ENCODE measurements around the gene AFAP1. TPM values are rescaled to one million over a fixed set of nuclear protein-coding genes. Genes with fewer than 3 reads are reported as not detected.

AFAP1 gene
- total and polyA plus RNA-seq, 8 donors: 23.6 to 31.4 (median 27.4) TPM

GRCh38 chr4:7715271-7716009 is 224.2 kb downstream of the AFAP1 start:
- ATAC-seq: no peak
- intact Hi-C loops (cut with DNase I): no loop called here

DNA sequence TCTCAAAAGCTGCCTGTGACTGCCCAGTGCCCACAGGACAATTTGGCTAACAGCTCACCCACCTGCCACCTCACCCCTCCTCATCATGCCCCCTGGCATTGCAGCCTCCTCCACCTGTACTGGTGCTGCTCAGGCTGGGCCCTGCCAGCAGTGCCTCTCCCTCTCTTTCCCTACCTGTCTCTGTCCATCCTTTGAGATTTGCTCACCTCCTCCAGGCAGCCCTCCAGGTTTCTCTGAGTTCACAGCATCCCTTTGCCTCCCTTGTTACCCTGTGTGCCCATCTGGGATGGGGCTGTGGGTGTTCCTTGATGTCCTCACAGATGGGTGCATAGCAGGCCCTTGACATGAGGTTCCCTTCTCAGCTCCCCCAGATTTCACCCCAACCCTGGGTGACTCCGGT is 224.9 kb downstream of the AFAP1 start:
- no peak for TF ChIP-seq CTCF (IDR thresholded peaks at IDR 0.05)
- peaks cover 0 to 4% of the 10 kb centered on the region in 2 donors for H3K9me3 ChIP-seq
- intact Hi-C loops (cut with DNase I): no loop called here
- H3K4me1 ChIP-seq: no peaks in the 10 kb centered on the region
- peaks cover 0 to 9% of the 10 kb centered on the region in 2 donors for H3K27me3 ChIP-seq
- no peak for ATAC-seq
- DNase-seq: peak in 1 of 4 donors; percentile 34
- H3K4me3 ChIP-seq: no peak overlapping the region
- H3K36me3 ChIP-seq: no peaks in the 10 kb centered on the region
- no peak overlapping the region for H3K27ac ChIP-seq

More at GRCh38 chr4:7715271-7716009, 224.2 kb downstream of the AFAP1 start:
- DNase-seq: peak in 1 of 4 donors; percentile 55
- H3K4me1 ChIP-seq: no peaks in the 10 kb centered on the region
- peaks cover 0 to 16% of the 10 kb centered on the region in 2 donors for H3K27me3 ChIP-seq
- H3K9me3 ChIP-seq: peaks cover 0 to 4% of the 10 kb centered on the region in 2 donors
- no peak for TF ChIP-seq CTCF (IDR thresholded peaks at IDR 0.05)
- H3K27ac ChIP-seq: no peak overlapping the region
- no peaks in the 10 kb centered on the region for H3K36me3 ChIP-seq
- H3K4me3 ChIP-seq: no peak overlapping the region

- intact Hi-C loops (cut with DNase I): no loop called here
- H3K9me3 ChIP-seq: peaks cover 0 to 4% of the 10 kb centered on the region in 2 donors
- no peak overlapping the region for H3K27ac ChIP-seq
- ATAC-seq (no peak), DNase-seq (peak in 1 of 4 donors; percentile 50)
- no peak overlapping the region for H3K4me3 ChIP-seq
- H3K4me1 ChIP-seq: no peaks in the 10 kb centered on the region
- no peak for TF ChIP-seq CTCF (IDR thresholded peaks at IDR 0.05)
- H3K36me3 ChIP-seq: no peaks in the 10 kb centered on the region
- peaks cover 0 to 4% of the 10 kb centered on the region in 2 donors for H3K27me3 ChIP-seq
Measured at GRCh38 chr4:7714176-7714575, 225.5 kb downstream of the AFAP1 start.

GRCh38 chr4:7713757-7714156 is 225.9 kb downstream of the AFAP1 start:
- Histone ChIP-seq H3K27me3 (no peaks in the 10 kb centered on the region), H3K4me3 (no peak overlapping the region), H3K27ac (no peak overlapping the region), H3K36me3 (no peaks in the 10 kb centered on the region), H3K4me1 (no peaks in the 10 kb centered on the region), H3K9me3 (peaks cover 0 to 4% of the 10 kb centered on the region in 2 donors)
- intact Hi-C loops (cut with DNase I): no loop called here
- TF ChIP-seq CTCF (IDR thresholded peaks at IDR 0.05): no peak
- ATAC-seq (no peak), DNase-seq (peak in 1 of 4 donors; percentile 73)

DNA sequence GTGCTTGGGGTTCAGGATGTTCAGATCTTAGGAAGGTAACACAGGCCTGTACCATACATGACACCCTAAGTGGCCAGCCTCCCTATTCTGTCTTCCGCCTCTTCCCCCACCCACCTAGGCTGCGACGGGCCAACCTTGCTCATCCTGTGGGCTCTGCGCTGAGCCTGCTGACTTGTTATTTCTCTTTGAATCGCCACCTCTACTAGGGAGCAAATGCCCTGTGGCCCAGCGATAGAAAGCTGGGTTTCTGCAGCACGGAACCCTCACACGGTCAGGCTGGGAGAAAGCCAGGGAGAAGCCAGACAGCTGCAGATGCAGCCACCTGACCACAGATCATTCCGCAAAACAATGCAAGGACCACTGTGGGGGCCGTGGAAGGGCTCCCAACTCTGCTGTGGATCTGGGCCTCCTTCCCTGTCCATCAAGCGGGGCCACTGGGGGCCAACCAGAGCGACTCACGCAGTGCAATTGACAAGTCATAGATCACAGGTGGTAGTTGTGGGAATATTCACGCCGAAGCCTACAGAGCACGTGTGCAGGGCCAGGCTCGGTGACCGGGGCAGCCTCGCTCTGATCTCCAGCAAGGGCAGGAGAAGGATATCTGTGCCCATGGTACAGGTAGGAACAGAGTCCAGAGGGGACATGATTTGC is 227.5 kb downstream of the AFAP1 start:
- no peaks in the 10 kb centered on the region for H3K36me3 ChIP-seq
- TF ChIP-seq CTCF (IDR thresholded peaks at IDR 0.05): no peak
- no peak overlapping the region for H3K4me3 ChIP-seq
- DNase-seq (peak in 1 of 4 donors; percentile 67), ATAC-seq (no peak)
- H3K9me3 ChIP-seq: peaks cover 0 to 4% of the 10 kb centered on the region in 2 donors
- H3K27me3 ChIP-seq: no peaks in the 10 kb centered on the region
- intact Hi-C loops (cut with DNase I): no loop called here
- no peaks in the 10 kb centered on the region for H3K4me1 ChIP-seq
- H3K27ac ChIP-seq: no peak overlapping the region

Measured in left lung (tissue), 10 donors.